Activated CD8-positive, alpha-beta T cell treated with anti-CD3 and anti-CD28 coated beads for 36 hours (primary cell): ENCODE measurements around the gene CACNA2D4. TPM values are rescaled to one million over a fixed set of nuclear protein-coding genes. Genes with fewer than 3 reads are reported as not detected.

Experiments
- ATAC-seq: fragments of 200-7000 bp; cut with Tn5 transposase; one replicate; pipeline ENCODE4 v1.10.0; 2021; ENCODE audit warnings: mild to moderate bottlenecking, moderate library complexity
- CTCF ChIA-PET: fragments of 350-600 bp; sonication (Branson Sonifier 250); formaldehyde crosslinking; loops from one replicate; lab custom pipeline; 2021; ENCODE audit warnings: antibody characterized with exemption; lab: Charles Lee
- POLR2A ChIA-PET: fragments of 350-600 bp; sonication (Branson Sonifier 250); formaldehyde crosslinking; loops from one replicate; lab custom pipeline; 2021; ENCODE audit warnings: antibody characterized with exemption; lab: Charles Lee
- DNase-seq: peaks from one replicate; pipeline ENCODE4 v3.0.0-alpha.2; 2020
- H3K27ac Mint-ChIP-seq: one replicate; pipeline ENCODE4 v1.8.0; 2021; ENCODE audit warnings: mild to moderate bottlenecking, mixed read lengths
- H3K27me3 Mint-ChIP-seq: one replicate; pipeline ENCODE4 v1.8.0; 2021; ENCODE audit warnings: mixed read lengths
- H3K36me3 Mint-ChIP-seq: one replicate; pipeline ENCODE4 v1.8.0; 2021; ENCODE audit warnings: low read depth, mixed read lengths
- H3K4me1 Mint-ChIP-seq: one replicate; pipeline ENCODE4 v1.8.0; 2021; ENCODE audit warnings: low read depth, mixed read lengths
- H3K4me3 Mint-ChIP-seq: one replicate; pipeline ENCODE4 v1.8.0; 2021; ENCODE audit warnings: mild to moderate bottlenecking, moderate library complexity, mixed read lengths
- H3K9me3 Mint-ChIP-seq: one replicate; pipeline ENCODE4 v1.8.0; 2021; ENCODE audit warnings: mixed read lengths
- intact Hi-C: fragments of 100-400 bp; cut with micrococcal nuclease; formaldehyde crosslinking; loops from one replicate; pipeline ENCODE4 v1.10.0; 2022
- total RNA-seq, 2 experiments: library from RNA; stranded (reverse); gene quantifications; one replicate each; pipeline ENCODE4 v1.2.3, GENCODE V29; 2021
- TF ChIP-seq, protein P1 (sequence below): fragments of 200-600 bp; IDR thresholded peaks from one replicate; pipeline ENCODE4 v1.8.0; 2022; ENCODE audit warnings: antibody characterized with exemption, mild to moderate bottlenecking

The CACNA2D4 gene
- total RNA-seq, 2 experiments from 2014 or later, result 4.2 to 4.3 TPM

DNA sequence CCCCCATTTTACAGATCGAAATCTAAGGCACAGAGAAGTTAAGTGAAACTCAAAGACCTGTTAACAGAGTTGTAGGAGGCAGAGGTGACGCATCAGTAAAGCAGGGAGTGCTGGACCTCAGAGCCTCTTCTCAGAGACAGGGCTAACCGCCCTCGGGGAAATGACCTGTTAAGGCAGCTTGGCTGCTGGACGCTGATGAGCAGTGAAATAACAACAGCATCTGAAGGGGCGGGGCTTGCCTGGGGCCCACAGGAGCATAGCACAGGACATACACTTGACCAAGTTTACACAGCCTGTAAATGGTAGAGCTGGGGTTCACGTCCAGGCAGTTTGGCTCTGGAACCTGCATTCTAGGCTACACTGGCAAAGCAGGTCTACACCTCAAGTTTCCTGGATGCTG, 58.8 kb downstream of the CACNA2D4 start:
- Mint-ChIP-seq H3K4me3 (no peak overlapping the region), H3K27ac (no peak overlapping the region), H3K36me3 (no peaks in the 10 kb centered on the region), H3K27me3 (peaks cover 4% of the 10 kb centered on the region), H3K4me1 (no peaks in the 10 kb centered on the region), H3K9me3 (no peaks in the 10 kb centered on the region)
- DNase-seq, result no peak
- intact Hi-C loops, result no loop called here
- no peak for ATAC-seq
- TF ChIP-seq, protein P1, sequence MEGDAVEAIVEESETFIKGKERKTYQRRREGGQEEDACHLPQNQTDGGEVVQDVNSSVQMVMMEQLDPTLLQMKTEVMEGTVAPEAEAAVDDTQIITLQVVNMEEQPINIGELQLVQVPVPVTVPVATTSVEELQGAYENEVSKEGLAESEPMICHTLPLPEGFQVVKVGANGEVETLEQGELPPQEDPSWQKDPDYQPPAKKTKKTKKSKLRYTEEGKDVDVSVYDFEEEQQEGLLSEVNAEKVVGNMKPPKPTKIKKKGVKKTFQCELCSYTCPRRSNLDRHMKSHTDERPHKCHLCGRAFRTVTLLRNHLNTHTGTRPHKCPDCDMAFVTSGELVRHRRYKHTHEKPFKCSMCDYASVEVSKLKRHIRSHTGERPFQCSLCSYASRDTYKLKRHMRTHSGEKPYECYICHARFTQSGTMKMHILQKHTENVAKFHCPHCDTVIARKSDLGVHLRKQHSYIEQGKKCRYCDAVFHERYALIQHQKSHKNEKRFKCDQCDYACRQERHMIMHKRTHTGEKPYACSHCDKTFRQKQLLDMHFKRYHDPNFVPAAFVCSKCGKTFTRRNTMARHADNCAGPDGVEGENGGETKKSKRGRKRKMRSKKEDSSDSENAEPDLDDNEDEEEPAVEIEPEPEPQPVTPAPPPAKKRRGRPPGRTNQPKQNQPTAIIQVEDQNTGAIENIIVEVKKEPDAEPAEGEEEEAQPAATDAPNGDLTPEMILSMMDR, result no peak
- POLR2A ChIA-PET, result no interaction called here
- CTCF ChIA-PET, result no interaction called here

DNA sequence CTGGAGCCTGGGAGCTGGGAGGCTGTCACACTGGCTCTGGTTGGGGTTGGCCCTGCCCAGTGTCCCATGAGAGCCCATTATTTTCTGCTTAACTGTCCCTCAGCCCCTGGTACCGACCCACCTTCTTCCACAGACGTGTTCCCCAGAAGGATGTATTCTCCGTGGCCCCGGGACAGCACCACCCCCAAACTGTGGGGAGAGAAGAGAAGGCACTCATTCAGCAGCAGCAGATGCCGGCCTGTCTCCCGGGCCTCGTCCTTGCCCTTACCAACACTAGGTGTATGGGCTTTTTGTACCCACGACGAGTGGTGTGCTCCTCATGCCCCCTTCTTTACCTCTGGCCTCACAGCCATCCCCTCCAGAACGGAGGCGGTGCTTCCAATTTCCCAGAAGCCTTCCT, 60.0 kb downstream of the CACNA2D4 start:
- Mint-ChIP-seq H3K27me3 (no peaks in the 10 kb centered on the region), H3K9me3 (no peaks in the 10 kb centered on the region), H3K4me3 (no peak overlapping the region), H3K27ac (no peak overlapping the region), H3K4me1 (no peaks in the 10 kb centered on the region), H3K36me3 (no peaks in the 10 kb centered on the region)
- intact Hi-C loops, result no loop called here
- ATAC-seq (no peak), DNase-seq (no peak)
- ChIA-PET CTCF (no interaction called here), POLR2A (no interaction called here)
- TF ChIP-seq, protein P1, result no peak

DNA sequence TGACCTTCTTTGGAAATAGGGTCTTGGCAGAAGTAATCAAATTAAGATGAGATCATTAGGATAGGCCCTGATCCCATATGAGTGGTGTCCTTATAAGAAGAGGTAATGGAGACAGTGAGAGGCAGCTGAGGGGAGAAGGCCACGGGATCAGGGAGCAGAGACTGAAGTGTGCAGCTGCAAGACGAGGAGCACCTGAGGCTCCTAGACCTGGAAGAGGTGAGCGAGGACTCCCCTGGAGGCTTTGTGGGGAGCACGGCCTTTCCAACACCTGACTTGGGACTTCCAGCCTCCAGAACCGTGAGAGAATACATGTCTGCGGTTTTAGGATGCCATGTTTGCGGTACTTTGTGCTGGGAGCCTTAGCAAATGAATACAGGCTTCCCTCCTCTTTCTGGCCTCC, 60.6 kb downstream of the CACNA2D4 start:
- ChIA-PET CTCF (no interaction called here), POLR2A (no interaction called here)
- TF ChIP-seq, protein P1, result no peak
- Mint-ChIP-seq H3K9me3 (no peaks in the 10 kb centered on the region), H3K36me3 (no peaks in the 10 kb centered on the region), H3K27me3 (no peaks in the 10 kb centered on the region), H3K4me3 (no peak overlapping the region), H3K27ac (no peak overlapping the region), H3K4me1 (no peaks in the 10 kb centered on the region)
- DNase-seq (no peak), ATAC-seq (no peak)
- intact Hi-C loops, result no loop called here

DNA sequence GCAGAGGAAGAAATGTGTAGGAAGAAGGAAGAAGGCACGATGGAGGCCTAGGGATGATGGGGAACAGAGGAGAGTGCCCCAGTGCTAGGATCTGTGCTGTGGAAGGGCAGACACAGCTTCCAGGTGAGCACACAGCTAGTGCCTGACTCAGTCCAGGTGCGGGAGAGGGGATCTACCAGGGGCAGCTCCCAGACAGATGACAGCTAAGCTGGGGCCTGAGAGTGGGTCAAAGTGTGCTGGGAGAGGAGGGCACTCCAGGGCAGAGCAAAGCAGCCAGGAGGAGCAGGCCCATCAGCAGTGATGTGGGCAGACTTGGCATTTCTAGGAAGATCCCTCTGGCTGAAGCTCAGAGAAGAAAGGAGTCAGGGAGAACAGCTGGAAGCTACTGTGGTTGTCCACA, 61.4 kb downstream of the CACNA2D4 start:
- no peak overlapping the region for H3K4me3 Mint-ChIP-seq
- no peaks in the 10 kb centered on the region for H3K27me3 Mint-ChIP-seq
- ATAC-seq (no peak), DNase-seq (no peak)
- H3K4me1 Mint-ChIP-seq, result no peaks in the 10 kb centered on the region
- ChIA-PET CTCF (no interaction called here), POLR2A (no interaction called here)
- TF ChIP-seq, protein P1, result no peak
- no peaks in the 10 kb centered on the region for H3K9me3 Mint-ChIP-seq
- no peaks in the 10 kb centered on the region for H3K36me3 Mint-ChIP-seq
- intact Hi-C loops, result no loop called here
- no peak overlapping the region for H3K27ac Mint-ChIP-seq

DNA sequence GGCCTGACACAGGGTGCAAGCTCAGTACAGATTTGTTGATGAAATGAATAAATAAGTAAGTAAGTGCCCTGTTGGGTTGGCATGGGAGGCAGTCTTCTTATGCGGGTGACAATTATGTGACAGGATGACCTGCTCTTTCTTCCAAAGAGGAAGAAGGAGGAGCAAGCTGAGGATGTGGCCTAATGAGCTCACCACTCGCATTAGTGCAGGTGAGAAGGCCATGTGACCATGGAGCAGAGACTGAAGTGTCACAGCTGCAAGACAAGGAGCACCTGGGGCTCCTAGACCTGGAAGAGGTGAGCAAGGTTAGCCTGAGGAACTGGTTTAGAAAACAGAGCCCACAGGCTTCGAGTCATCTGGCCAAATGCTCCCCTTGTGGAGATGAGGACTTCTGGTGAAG, 63.2 kb downstream of the CACNA2D4 start:
- Mint-ChIP-seq H3K4me1 (peaks cover 6% of the 10 kb centered on the region), H3K27me3 (no peaks in the 10 kb centered on the region)
- CTCF ChIA-PET, result no interaction called here

More for the DNA sequence above, 63.2 kb downstream of the CACNA2D4 start:
- no peak for DNase-seq
- no peak overlapping the region for H3K27ac Mint-ChIP-seq
- POLR2A ChIA-PET, result no interaction called here
- no peaks in the 10 kb centered on the region for H3K36me3 Mint-ChIP-seq
- no peak for ATAC-seq
- TF ChIP-seq, protein P1, result no peak
- no peak overlapping the region for H3K4me3 Mint-ChIP-seq
- intact Hi-C loops, result no loop called here
- H3K9me3 Mint-ChIP-seq, result no peaks in the 10 kb centered on the region
